HepG2 (cell line): ENCODE measurements around the gene NPPB. TPM values are rescaled to one million over a fixed set of nuclear protein-coding genes. Genes with fewer than 3 reads are reported as not detected.

Experiments
- ATF1 ChIP-seq: IDR thresholded peaks from 2 replicates; pipeline ENCODE4 v1.6.1; 2016; ENCODE audit warnings: mild to moderate bottlenecking, control low read depth
- HIVEP1 ChIP-seq: sonication (generic); formaldehyde crosslinking; IDR thresholded peaks from 2 replicates; pipeline ENCODE4 v1.4.0; 2020; ENCODE audit warnings: mild to moderate bottlenecking, missing genetic modification reagents
- MEIS2 ChIP-seq: sonication (generic); formaldehyde crosslinking; IDR thresholded peaks from 2 replicates; pipeline ENCODE4 v1.9.0; 2021; ENCODE audit warnings: mild to moderate bottlenecking, missing genetic modification reagents
- NONO ChIP-seq, 2 experiments: fragments of 450-650 bp in 1 of 2; sonication (generic) in 1 of 2; formaldehyde crosslinking in 1 of 2; IDR thresholded peaks in 1 of 2; conservative IDR thresholded peaks in 1 of 2; 2 replicates each; pipeline versions ENCODE4 v1.6.1 to v1.8.0; 2017 to 2022; ENCODE audit warnings: mild to moderate bottlenecking in 1 of 2, missing genetic modification reagents in 1 of 2, moderate library complexity in 1 of 2
- NR2F6 ChIP-seq, 2 experiments: IDR thresholded peaks; 2 replicates each; pipeline ENCODE4 v1.6.1; 2016; ENCODE audit warnings: antibody characterized with exemption in 1 of 2, mild to moderate bottlenecking in 1 of 2
- PLRG1 ChIP-seq: fragments of 450-650 bp; conservative IDR thresholded peaks from 2 replicates; pipeline ENCODE4 v1.6.1; 2016
- POLR2AphosphoS5 ChIP-seq: IDR thresholded peaks from 2 replicates; pipeline ENCODE4 v1.6.1; 2012; ENCODE audit warnings: low read depth, low read length
- REXO4 ChIP-seq: sonication (generic); formaldehyde crosslinking; IDR thresholded peaks from 2 replicates; pipeline ENCODE4 v1.8.0; 2022; ENCODE audit warnings: missing genetic modification reagents, mild to moderate bottlenecking, borderline replicate concordance
- SALL2 ChIP-seq: sonication (generic); formaldehyde crosslinking; IDR thresholded peaks from 2 replicates; pipeline ENCODE4 v1.8.1; 2023; ENCODE audit warnings: mild to moderate bottlenecking, missing genetic modification reagents, inconsistent platforms
- ZBTB20 ChIP-seq: sonication (generic); formaldehyde crosslinking; IDR thresholded peaks from 2 replicates; pipeline ENCODE4 v1.8.1; 2023; ENCODE audit warnings: missing genetic modification reagents, low read depth, mild to moderate bottlenecking, borderline replicate concordance
- ZBTB40 ChIP-seq, 2 experiments: fragments of 450-650 bp in 1 of 2; sonication (generic) in 1 of 2; formaldehyde crosslinking in 1 of 2; IDR thresholded peaks; 2 replicates each; pipeline versions ENCODE4 v1.6.1 to v1.8.0; 2016 to 2022; ENCODE audit warnings: antibody characterized with exemption in 1 of 2, mild to moderate bottlenecking in 1 of 2, missing genetic modification reagents in 1 of 2
- ZFP41 ChIP-seq: sonication (generic); formaldehyde crosslinking; IDR thresholded peaks from 2 replicates; pipeline ENCODE4 v1.4.0; 2020; ENCODE audit warnings: mild to moderate bottlenecking, missing genetic modification reagents, borderline replicate concordance
- ZNF207 ChIP-seq: fragments of 450-650 bp; IDR thresholded peaks from 2 replicates; pipeline ENCODE4 v1.6.1; 2016; ENCODE audit warnings: antibody characterized with exemption, borderline replicate concordance
- ZNF777 ChIP-seq: sonication (generic); formaldehyde crosslinking; IDR thresholded peaks from 2 replicates; pipeline ENCODE4 v1.4.0; 2020; ENCODE audit warnings: missing genetic modification reagents
- ZSCAN21 ChIP-seq: sonication (generic); formaldehyde crosslinking; IDR thresholded peaks from 2 replicates; pipeline ENCODE4 v1.8.0; 2022; ENCODE audit warnings: mild to moderate bottlenecking, missing genetic modification reagents, moderate library complexity, borderline replicate concordance
- ZXDC ChIP-seq: sonication (generic); formaldehyde crosslinking; IDR thresholded peaks from 2 replicates; pipeline ENCODE4 v1.5.0; 2020; ENCODE audit warnings: mild to moderate bottlenecking, missing genetic modification reagents
- polyA plus RNA-seq, 8 experiments: library from polyadenylated mRNA; depleted of rRNA in 3 of 8; stranded (reverse) in 7 of 8; unstranded in 1 of 8; fragments of >200 nt; fragmentation: Illumina TruSeq in 4 of 8; extraction: Trizol in 4 of 8; gene quantifications; 2 replicates each; pipeline versions ENCODE4 v1.2.1 to v1.2.3, GENCODE V29; 2011 to 2016; ENCODE audit warnings: low read depth in 4 of 8, missing spikeins in 1 of 8, mixed read lengths in 1 of 8; ENCODE audit not compliant: insufficient read depth in 1 of 8
- total RNA-seq, 5 experiments: library from RNA; depleted of rRNA; stranded (reverse); fragments of >200 nt; fragmentation: Illumina TruSeq; extraction: Trizol; gene quantifications; 2 replicates each; pipeline ENCODE4 v1.2.3, GENCODE V29; 2016; ENCODE audit warnings: low read depth in 1 of 5

NPPB gene
- total and polyA plus RNA-seq, 2 of the 13 experiments (the other 11 are each of a cell fraction or from before 2014, with no cell fraction given), result 1.9 TPM; not detected in 1

GRCh38 chr1:11842154-11843041, 16.3 kb downstream of the NPPB start (continued):
- no peak for TF ChIP-seq ZBTB40 (IDR thresholded peaks at IDR 0.05)
- peak; percentile 37; the same call in 1 of the 2 replicates for TF ChIP-seq ZBTB40 (CRISPR knock-in tag; IDR thresholded peaks at IDR 0.05)
- TF ChIP-seq REXO4 (CRISPR knock-in tag), result no peak
- peak; percentile 49; the same call in 1 of the 2 replicates for TF ChIP-seq POLR2AphosphoS5
- TF ChIP-seq ZSCAN21 (CRISPR knock-in tag), result 0 out of 2 replicates have a peak, but pooled peaks have one; percentile 36
- no peak for TF ChIP-seq ZXDC (CRISPR knock-in tag)
- peak; percentile 70; the same call in 1 of the 2 replicates for TF ChIP-seq HIVEP1 (CRISPR knock-in tag)
- TF ChIP-seq ZBTB20 (CRISPR knock-in tag), result no peak
- TF ChIP-seq PLRG1, result no peak
- TF ChIP-seq SALL2, result peak; percentile 61; the same call in 1 of the 2 replicates
- TF ChIP-seq NONO (IDR thresholded peaks at IDR 0.05), result no peak
- peak; percentile 77 for TF ChIP-seq NONO (CRISPR knock-in tag; conservative IDR thresholded peaks at IDR 0.05)
- no peak for TF ChIP-seq ZFP41
- peak; percentile 62; the same call in 1 of the 2 replicates for TF ChIP-seq ATF1 (CRISPR knock-in tag)
- TF ChIP-seq NR2F6 (IDR thresholded peaks at IDR 0.05), result peak; percentile 87
- peak; percentile 91 for TF ChIP-seq NR2F6 (CRISPR knock-in tag; IDR thresholded peaks at IDR 0.05)
- peak; percentile 93 for TF ChIP-seq MEIS2 (CRISPR knock-in tag)
- TF ChIP-seq ZNF777 (CRISPR knock-in tag), result 0 out of 2 replicates have a peak, but pooled peaks have one; percentile 23
- TF ChIP-seq ZNF207, result no peak
